HG03097 (cell line): ENCODE results near the gene SDK1.

Source experiments
- ATAC-seq: cut with Tn5 transposase; IDR thresholded peaks from one replicate; pipeline ENCODE4 v1.9.1; 2021; ENCODE audit not compliant: unreplicated experiment, low FRiP score

Gene SDK1

GRCh38 chr7:4023502-4023901 is 722.5 kb downstream of the SDK1 start:
- ATAC-seq = no peak

- ATAC-seq = no peak
Measured at GRCh38 chr7:4024133-4024532, 723.1 kb downstream of the SDK1 start.

- no peak for ATAC-seq
Measured at GRCh38 chr7:4024806-4025205, 723.8 kb downstream of the SDK1 start.

- no peak for ATAC-seq
Measured at GRCh38 chr7:4025210-4025609, 724.2 kb downstream of the SDK1 start.

GRCh38 chr7:4025694-4026615 is 724.9 kb downstream of the SDK1 start:
- ATAC-seq = no peak

- ATAC-seq = no peak
Measured at GRCh38 chr7:4026941-4027486, 726.0 kb downstream of the SDK1 start.

GRCh38 chr7:4028221-4028620 is 727.2 kb downstream of the SDK1 start:
- no peak for ATAC-seq

GRCh38 chr7:4029941-4030340 is 728.9 kb downstream of the SDK1 start:
- no peak for ATAC-seq

GRCh38 chr7:4030346-4030950 is 729.4 kb downstream of the SDK1 start:
- no peak for ATAC-seq

- no peak for ATAC-seq
Measured at GRCh38 chr7:4033996-4034395, 732.9 kb downstream of the SDK1 start.

GRCh38 chr7:4037308-4037707 is 736.3 kb downstream of the SDK1 start:
- ATAC-seq = no peak

- no peak for ATAC-seq
Measured at GRCh38 chr7:4037877-4038276, 736.8 kb downstream of the SDK1 start.

- ATAC-seq = no peak
Measured at GRCh38 chr7:4040109-4040928, 739.3 kb downstream of the SDK1 start.

GRCh38 chr7:4042402-4043045 is 741.5 kb downstream of the SDK1 start:
- ATAC-seq = no peak

GRCh38 chr7:4043988-4044387 is 742.9 kb downstream of the SDK1 start:
- ATAC-seq = no peak

GRCh38 chr7:4045450-4045849 is 744.4 kb downstream of the SDK1 start:
- ATAC-seq = no peak

GRCh38 chr7:4045975-4046374 is 744.9 kb downstream of the SDK1 start:
- ATAC-seq = no peak

GRCh38 chr7:4048336-4048735 is 747.3 kb downstream of the SDK1 start:
- ATAC-seq = no peak

- no peak for ATAC-seq
Measured at GRCh38 chr7:4049202-4049601, 748.1 kb downstream of the SDK1 start.

GRCh38 chr7:4050126-4050660 is 749.1 kb downstream of the SDK1 start:
- ATAC-seq = no peak
